NB4 (cell line): ENCODE results near the gene ERGIC1.

Source experiments
- CTCF ChIP-seq: IDR thresholded peaks from one replicate; pipeline ENCODE4 v1.5.1; 2012; ENCODE audit warnings: low read depth, low read length
- MAX ChIP-seq: IDR thresholded peaks from 2 replicates; pipeline ENCODE4 v1.6.1; 2011; ENCODE audit warnings: low read depth, low read length
- MYC ChIP-seq: IDR thresholded peaks from 2 replicates; pipeline ENCODE4 v1.6.1; 2011; ENCODE audit warnings: low read depth, low read length
- POLR2A ChIP-seq: IDR thresholded peaks from 2 replicates; pipeline ENCODE4 v1.6.1; 2011; ENCODE audit warnings: mild to moderate bottlenecking; ENCODE audit not compliant: insufficient read length; ENCODE audit errors: extremely low read depth

- TF ChIP-seq CTCF: no peak
- TF ChIP-seq POLR2A: no peak
- no peak for TF ChIP-seq MAX
- TF ChIP-seq MYC: no peak
These were observed 147.9 kb downstream of the ERGIC1 start for GRCh38 chr5:172981931-172982330.
